Osteocyte (in vitro differentiated cells): ENCODE data around the gene UBR3. TPM values are rescaled to one million over a fixed set of nuclear protein-coding genes. Genes with fewer than 3 reads are reported as not detected.

ENCODE experiments used
- DNase-seq: peaks from one replicate; pipeline ENCODE4 v3.0.0; 2021; ENCODE audit warnings: mixed read lengths; ENCODE audit not compliant: unreplicated experiment; ENCODE audit errors: extremely low spot score
- H3K27ac Mint-ChIP-seq: one replicate; pipeline ENCODE4 v1.8.0; 2021; ENCODE audit warnings: mild to moderate bottlenecking, mixed read lengths; ENCODE audit not compliant: unreplicated experiment
- H3K27me3 Mint-ChIP-seq: one replicate; pipeline ENCODE4 v1.8.0; 2021; ENCODE audit warnings: mixed read lengths; ENCODE audit not compliant: unreplicated experiment
- H3K36me3 Mint-ChIP-seq: one replicate; pipeline ENCODE4 v1.8.0; 2021; ENCODE audit warnings: mixed read lengths; ENCODE audit not compliant: unreplicated experiment
- H3K4me1 Mint-ChIP-seq: one replicate; pipeline ENCODE4 v1.8.0; 2021; ENCODE audit warnings: mixed read lengths; ENCODE audit not compliant: unreplicated experiment
- H3K4me3 Mint-ChIP-seq: one replicate; pipeline ENCODE4 v1.8.0; 2021; ENCODE audit warnings: mild to moderate bottlenecking, moderate library complexity, mixed read lengths; ENCODE audit not compliant: unreplicated experiment
- H3K9me3 Mint-ChIP-seq: one replicate; pipeline ENCODE4 v1.8.0; 2021; ENCODE audit warnings: mixed read lengths; ENCODE audit not compliant: unreplicated experiment
- total RNA-seq: library from RNA; stranded (reverse); gene quantifications from 2 replicates; pipeline ENCODE4 v1.2.1, GENCODE V29; 2021
- TF ChIP-seq, protein P1 (sequence below): fragments of 200-600 bp; sonication (generic); IDR thresholded peaks from 2 replicates; pipeline ENCODE4 v1.5.0; 2021; ENCODE audit warnings: antibody characterized with exemption, mild to moderate bottlenecking, moderate library complexity

The UBR3 gene
- total RNA-seq, 1 donor from 2014 or later: 38.0 TPM

DNA sequence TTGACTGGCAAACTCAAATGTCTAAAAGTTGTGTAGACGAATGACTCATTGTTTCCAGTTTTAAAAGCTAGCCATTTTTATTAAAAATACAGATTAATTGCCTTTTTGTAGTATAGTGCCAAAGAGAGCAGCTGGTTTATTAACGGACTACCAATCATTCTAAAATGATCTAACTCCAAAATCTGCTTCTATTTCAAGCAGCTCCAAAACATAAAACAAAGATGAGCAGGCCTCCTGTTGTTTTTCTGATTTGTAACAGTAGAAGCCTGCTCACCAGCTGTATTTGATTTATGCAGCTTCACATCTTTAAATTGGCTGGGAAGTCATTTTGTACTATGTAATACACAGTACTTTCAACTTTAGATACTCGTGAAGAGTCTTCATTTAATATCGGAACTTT is 171.8 kb downstream of the UBR3 start:
- H3K36me3 Mint-ChIP-seq: peaks cover 27% of the 10 kb centered on the region
- peaks cover 17% of the 10 kb centered on the region for H3K4me1 Mint-ChIP-seq
- H3K4me3 Mint-ChIP-seq: no peak overlapping the region
- DNase-seq: no peak
- TF ChIP-seq, protein P1, sequence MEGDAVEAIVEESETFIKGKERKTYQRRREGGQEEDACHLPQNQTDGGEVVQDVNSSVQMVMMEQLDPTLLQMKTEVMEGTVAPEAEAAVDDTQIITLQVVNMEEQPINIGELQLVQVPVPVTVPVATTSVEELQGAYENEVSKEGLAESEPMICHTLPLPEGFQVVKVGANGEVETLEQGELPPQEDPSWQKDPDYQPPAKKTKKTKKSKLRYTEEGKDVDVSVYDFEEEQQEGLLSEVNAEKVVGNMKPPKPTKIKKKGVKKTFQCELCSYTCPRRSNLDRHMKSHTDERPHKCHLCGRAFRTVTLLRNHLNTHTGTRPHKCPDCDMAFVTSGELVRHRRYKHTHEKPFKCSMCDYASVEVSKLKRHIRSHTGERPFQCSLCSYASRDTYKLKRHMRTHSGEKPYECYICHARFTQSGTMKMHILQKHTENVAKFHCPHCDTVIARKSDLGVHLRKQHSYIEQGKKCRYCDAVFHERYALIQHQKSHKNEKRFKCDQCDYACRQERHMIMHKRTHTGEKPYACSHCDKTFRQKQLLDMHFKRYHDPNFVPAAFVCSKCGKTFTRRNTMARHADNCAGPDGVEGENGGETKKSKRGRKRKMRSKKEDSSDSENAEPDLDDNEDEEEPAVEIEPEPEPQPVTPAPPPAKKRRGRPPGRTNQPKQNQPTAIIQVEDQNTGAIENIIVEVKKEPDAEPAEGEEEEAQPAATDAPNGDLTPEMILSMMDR: no peak
- H3K27ac Mint-ChIP-seq: peak overlapping the region; percentile 44
- H3K9me3 Mint-ChIP-seq: no peaks in the 10 kb centered on the region
- H3K27me3 Mint-ChIP-seq: no peaks in the 10 kb centered on the region

DNA sequence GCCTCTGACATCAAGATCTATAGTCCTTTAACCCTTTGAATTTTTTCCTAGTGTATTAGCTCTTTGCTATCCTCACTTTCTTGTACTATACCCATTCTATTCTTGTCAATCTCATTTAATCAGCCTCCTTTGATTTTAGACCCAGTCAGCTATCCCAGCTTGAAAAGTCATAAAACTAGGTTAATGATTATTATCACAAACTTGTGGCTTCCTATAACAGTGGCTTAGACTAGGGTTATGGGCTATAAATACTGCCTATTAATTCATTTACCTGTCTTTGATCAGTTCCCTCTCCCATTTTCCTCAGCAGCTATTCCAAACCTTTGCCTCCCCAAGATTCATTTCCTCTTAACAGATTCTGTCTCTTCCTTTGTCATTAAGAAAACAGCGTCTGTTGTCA is 174.8 kb downstream of the UBR3 start:
- Mint-ChIP-seq H3K4me1 (peaks cover 17% of the 10 kb centered on the region), H3K36me3 (peaks cover 50% of the 10 kb centered on the region), H3K4me3 (no peak overlapping the region), H3K9me3 (no peaks in the 10 kb centered on the region), H3K27ac (no peak overlapping the region), H3K27me3 (no peaks in the 10 kb centered on the region)
- no peak for DNase-seq
- TF ChIP-seq, protein P1: no peak

DNA sequence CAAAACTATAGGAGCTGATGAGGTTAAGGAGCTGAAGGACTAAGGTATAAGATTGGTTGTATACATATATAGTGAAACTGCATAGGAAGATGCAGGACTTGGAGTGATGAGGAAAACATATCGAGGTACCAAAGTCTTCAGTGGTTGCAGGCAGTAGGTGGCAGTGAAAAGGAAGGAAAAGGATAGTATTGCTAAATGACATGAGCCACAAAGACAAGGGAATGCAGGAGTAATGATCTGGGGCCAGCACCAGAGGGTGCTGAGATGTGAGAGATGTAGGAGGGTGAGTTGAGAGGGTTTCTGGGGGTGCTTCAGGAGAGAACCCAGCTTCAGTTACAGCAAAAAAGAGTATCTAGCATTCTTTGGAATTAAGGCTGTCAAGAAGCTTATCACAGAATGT is 178.4 kb downstream of the UBR3 start:
- Mint-ChIP-seq H3K27ac (no peak overlapping the region), H3K36me3 (peaks cover 48% of the 10 kb centered on the region), H3K9me3 (no peaks in the 10 kb centered on the region), H3K27me3 (no peaks in the 10 kb centered on the region), H3K4me3 (no peak overlapping the region), H3K4me1 (peaks cover 12% of the 10 kb centered on the region)
- TF ChIP-seq, protein P1: no peak
- DNase-seq: no peak

DNA sequence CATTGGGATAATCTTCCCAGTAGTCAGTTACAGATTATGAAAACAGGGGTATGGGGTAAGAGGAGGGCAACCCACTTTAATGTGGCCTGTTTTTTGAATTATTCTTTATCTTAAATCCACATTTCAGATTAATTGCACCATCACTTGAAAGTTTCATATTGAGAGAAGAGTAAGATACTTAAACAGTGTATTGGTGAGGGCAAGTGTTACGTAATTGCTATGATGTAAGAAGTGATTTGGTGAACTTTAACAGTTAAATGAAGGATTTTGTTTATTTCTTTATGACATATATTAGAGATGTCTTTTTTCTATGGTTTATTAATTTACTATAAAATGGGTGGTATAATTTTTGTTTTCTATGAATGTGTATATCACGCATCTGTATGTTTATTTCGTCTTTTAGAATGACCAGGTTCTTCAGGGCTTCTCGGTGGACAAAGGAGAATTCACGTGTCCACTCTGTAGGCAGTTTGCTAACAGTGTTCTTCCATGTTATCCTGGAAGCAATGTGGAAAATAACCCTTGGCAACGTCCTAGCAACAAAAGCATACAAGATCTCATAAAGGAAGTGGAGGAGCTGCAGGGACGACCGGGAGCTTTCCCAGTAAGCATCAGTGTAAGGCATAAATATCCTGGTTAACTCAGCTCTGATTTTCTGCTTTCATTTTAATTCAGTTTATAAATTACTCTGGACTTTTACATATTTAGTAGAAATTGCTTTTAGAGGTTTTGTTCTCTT is 179.5 kb downstream of the UBR3 start:
- no peak for DNase-seq
- no peaks in the 10 kb centered on the region for H3K9me3 Mint-ChIP-seq
- H3K27me3 Mint-ChIP-seq: no peaks in the 10 kb centered on the region
- H3K36me3 Mint-ChIP-seq: peaks cover 48% of the 10 kb centered on the region
- H3K4me1 Mint-ChIP-seq: peaks cover 12% of the 10 kb centered on the region
- H3K27ac Mint-ChIP-seq: no peak overlapping the region
- TF ChIP-seq, protein P1: no peak
- no peak overlapping the region for H3K4me3 Mint-ChIP-seq

DNA sequence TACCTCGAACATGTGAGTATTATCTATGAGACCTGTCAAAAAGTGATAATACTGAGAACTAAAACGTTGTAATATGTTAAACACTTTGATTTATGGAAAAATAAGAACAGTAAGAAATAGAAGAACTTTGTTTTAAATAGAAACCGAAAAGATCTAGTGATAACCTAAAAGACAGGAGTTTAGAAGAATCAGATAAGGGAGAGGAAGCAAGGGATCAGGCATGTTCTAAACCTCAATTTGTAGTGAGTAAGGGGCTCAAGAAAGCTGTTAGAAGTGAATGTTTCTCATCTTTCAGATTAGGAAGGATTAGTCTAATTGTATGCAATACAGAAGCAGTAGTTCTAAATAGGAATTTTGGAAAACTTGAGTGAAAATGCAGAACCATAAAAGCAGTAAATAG is 182.0 kb downstream of the UBR3 start:
- peaks cover 18% of the 10 kb centered on the region for H3K4me1 Mint-ChIP-seq
- no peaks in the 10 kb centered on the region for H3K9me3 Mint-ChIP-seq
- no peak overlapping the region for H3K4me3 Mint-ChIP-seq
- no peak for DNase-seq
- peaks cover 36% of the 10 kb centered on the region for H3K36me3 Mint-ChIP-seq
- TF ChIP-seq, protein P1: no peak
- no peaks in the 10 kb centered on the region for H3K27me3 Mint-ChIP-seq
- H3K27ac Mint-ChIP-seq: no peak overlapping the region
